ENCODE data around the gene MTREX. TPM values are rescaled to one million over a fixed set of nuclear protein-coding genes. Genes with fewer than 3 reads are reported as not detected.
A peak's percentile ranks its signal among the peaks of the same experiment; 100 is the strongest.

The MTREX gene
- total RNA-seq, 2 donors from 2014 or later = 46.6 to 73.5 TPM

GRCh38 chr5:55393501-55394175 lies 85.8 kb downstream of the MTREX start:
- H3K27ac ChIP-seq = no peak overlapping the region
- H3K9me3 ChIP-seq = no peaks in the 10 kb centered on the region
- 37% methylated on average over 2 of the region's 2 CpGs for WGBS
- H3K36me3 ChIP-seq = no peaks in the 10 kb centered on the region
- H3K27me3 ChIP-seq (replicated peaks; ENCODE audit: insufficient read depth) = no peaks in the 10 kb centered on the region
- TF ChIP-seq POLR2A (IDR thresholded peaks at IDR 0.05) = no peak
- no peak for TF ChIP-seq CTCF (IDR thresholded peaks at IDR 0.05)
- no peak for TF ChIP-seq POLR2AphosphoS5 (IDR thresholded peaks at IDR 0.05)
- no peak for DNase-seq (ENCODE audit: low spot score)
- no peak overlapping the region for H3K4me3 ChIP-seq
- intact Hi-C loops (cut with DNase I) = no loop called here
- no peaks in the 10 kb centered on the region for H3K4me1 ChIP-seq (replicated peaks)

- Histone ChIP-seq H3K4me3 (no peak overlapping the region), H3K27me3 (replicated peaks; ENCODE audit: insufficient read depth) (no peaks in the 10 kb centered on the region), H3K9me3 (no peaks in the 10 kb centered on the region), H3K4me1 (replicated peaks) (no peaks in the 10 kb centered on the region), H3K27ac (no peak overlapping the region), H3K36me3 (no peaks in the 10 kb centered on the region)
- no peak for DNase-seq (ENCODE audit: low spot score)
- TF ChIP-seq POLR2A (IDR thresholded peaks at IDR 0.05) (no peak), CTCF (IDR thresholded peaks at IDR 0.05) (no peak), POLR2AphosphoS5 (IDR thresholded peaks at IDR 0.05) (no peak)
- intact Hi-C loops (cut with DNase I) = no loop called here
- WGBS = 43% methylated on average over 2 of the region's 2 CpGs
Measured at GRCh38 chr5:55402199-55402598, 94.4 kb downstream of the MTREX start.

- DNase-seq (ENCODE audit: low spot score) = no peak
- 87% methylated on average over 2 of the region's 2 CpGs for WGBS
- H3K4me1 ChIP-seq (replicated peaks) = no peaks in the 10 kb centered on the region
- no peaks in the 10 kb centered on the region for H3K27me3 ChIP-seq (replicated peaks; ENCODE audit: insufficient read depth)
- intact Hi-C loops (cut with DNase I) = loop anchor here (1.0 kb wide), 1 partner anchor 285 kb away; no protein-coding TSS in a partner anchor
- no peaks in the 10 kb centered on the region for H3K36me3 ChIP-seq
- H3K4me3 ChIP-seq = no peak overlapping the region
- no peak overlapping the region for H3K27ac ChIP-seq
- TF ChIP-seq POLR2A (IDR thresholded peaks at IDR 0.05) = no peak
- TF ChIP-seq CTCF (IDR thresholded peaks at IDR 0.05) = no peak
- no peak for TF ChIP-seq POLR2AphosphoS5 (IDR thresholded peaks at IDR 0.05)
- H3K9me3 ChIP-seq = no peaks in the 10 kb centered on the region
Measured at GRCh38 chr5:55406292-55406691, 98.5 kb downstream of the MTREX start.

- intact Hi-C loops (cut with DNase I) = no loop called here
- TF ChIP-seq POLR2AphosphoS5 (IDR thresholded peaks at IDR 0.05) (peak; percentile 9), CTCF (IDR thresholded peaks at IDR 0.05) (peak; percentile 40 to 64 (median 52)), POLR2A (IDR thresholded peaks at IDR 0.05) (no peak)
- WGBS = 24% methylated on average over 1 of the region's 1 CpG
- no peaks in the 10 kb centered on the region for H3K4me1 ChIP-seq (replicated peaks)
- H3K27ac ChIP-seq = no peak overlapping the region
- H3K27me3 ChIP-seq (replicated peaks; ENCODE audit: insufficient read depth) = no peaks in the 10 kb centered on the region
- H3K36me3 ChIP-seq = no peaks in the 10 kb centered on the region
- no peak for DNase-seq (ENCODE audit: low spot score)
- H3K9me3 ChIP-seq = no peaks in the 10 kb centered on the region
- H3K4me3 ChIP-seq = no peak overlapping the region
Measured at GRCh38 chr5:55407059-55407684, 99.4 kb downstream of the MTREX start.

GRCh38 chr5:55407984-55408383 lies 100.2 kb downstream of the MTREX start:
- DNase-seq (ENCODE audit: low spot score) = no peak
- 88% methylated on average over 3 of the region's 3 CpGs for WGBS
- H3K27ac ChIP-seq = no peak overlapping the region
- intact Hi-C loops (cut with DNase I) = no loop called here
- TF ChIP-seq POLR2A (IDR thresholded peaks at IDR 0.05) (no peak), CTCF (IDR thresholded peaks at IDR 0.05) (no peak), POLR2AphosphoS5 (IDR thresholded peaks at IDR 0.05) (no peak)
- H3K27me3 ChIP-seq (replicated peaks; ENCODE audit: insufficient read depth) = no peaks in the 10 kb centered on the region
- H3K9me3 ChIP-seq = no peaks in the 10 kb centered on the region
- no peaks in the 10 kb centered on the region for H3K36me3 ChIP-seq
- no peaks in the 10 kb centered on the region for H3K4me1 ChIP-seq (replicated peaks)
- H3K4me3 ChIP-seq = no peak overlapping the region
